OCI-LY7 (cell line): ENCODE measurements around the gene HLA-B. TPM values are rescaled to one million over a fixed set of nuclear protein-coding genes. Genes with fewer than 3 reads are reported as not detected.

ENCODE experiments used
- BruUV-seq: library from RNA; stranded (reverse); fragments of 400-500 nt; replicated peaks from 2 replicates; lab custom pipeline; 2021; lab: Mats Ljungman, UMichigan
- CTCF ChIA-PET: fragments of 300-600 bp; sonication (Branson Sonifier 250); formaldehyde crosslinking; loops from one replicate; lab custom pipeline; 2022; ENCODE audit warnings: antibody characterized with exemption; ENCODE audit not compliant: unreplicated experiment; lab: Charles Lee
- POLR2A ChIA-PET: fragments of 300-600 bp; sonication (Branson Sonifier 250); formaldehyde crosslinking; loops from one replicate; lab custom pipeline; 2022; ENCODE audit warnings: antibody characterized with exemption; lab: Charles Lee
- DNase-seq: peaks from one replicate; pipeline ENCODE4 v3.0.0-alpha.2; 2015; ENCODE audit warnings: low spot score
- H2AFZ ChIP-seq: fragments of 200-600 bp; sonication (generic), shearing (Covaris generic); 2 replicates; pipeline ENCODE4 v1.6.1; 2014; ENCODE audit warnings: mild to moderate bottlenecking, antibody characterized with exemption, low read length, moderate library complexity
- H3K27ac ChIP-seq: fragments of 200-600 bp; sonication (generic); 2 replicates; pipeline ENCODE4 v1.5.1; 2014; ENCODE audit warnings: mixed run types, low read depth, mild to moderate bottlenecking, moderate library complexity, low read length, inconsistent platforms; ENCODE audit not compliant: poor library complexity, severe bottlenecking
- H3K36me3 ChIP-seq: fragments of 200-600 bp; sonication (generic); 2 replicates; pipeline ENCODE4 v1.6.1; 2014; ENCODE audit warnings: mild to moderate bottlenecking, antibody characterized with exemption, low read length, moderate library complexity, mixed read lengths; ENCODE audit not compliant: insufficient read depth
- H3K4me1 ChIP-seq: fragments of 200-600 bp; sonication (generic); 2 replicates; pipeline ENCODE4 v1.5.1; 2014; ENCODE audit warnings: mild to moderate bottlenecking, low read length; ENCODE audit not compliant: insufficient read depth, poor library complexity, severe bottlenecking
- H3K4me2 ChIP-seq: fragments of 200-600 bp; sonication (generic); 2 replicates; pipeline ENCODE4 v1.6.1; 2014; ENCODE audit warnings: mild to moderate bottlenecking, low read length
- H3K4me3 ChIP-seq: fragments of 200-600 bp; sonication (generic); 2 replicates; pipeline ENCODE4 v1.5.1; 2014; ENCODE audit warnings: mild to moderate bottlenecking, low read depth, low read length; ENCODE audit not compliant: poor library complexity, severe bottlenecking
- H3K79me2 ChIP-seq: fragments of 200-600 bp; sonication (generic); 2 replicates; pipeline ENCODE4 v1.6.1; 2016; ENCODE audit warnings: low read depth, mild to moderate bottlenecking, low read length, moderate library complexity, mixed read lengths; ENCODE audit not compliant: insufficient read depth
- H3K9me2 ChIP-seq: fragments of 200-600 bp; sonication (generic); 2 replicates; pipeline ENCODE4 v1.6.1; 2016; ENCODE audit warnings: mild to moderate bottlenecking, low read length, mixed read lengths; ENCODE audit not compliant: insufficient read depth
- H3K9me3 ChIP-seq: fragments of 200-600 bp; sonication (generic); 2 replicates; pipeline ENCODE4 v1.6.1; 2014; ENCODE audit warnings: mild to moderate bottlenecking, mixed run types, low read length, mixed read lengths
- H4K20me1 ChIP-seq: fragments of 200-600 bp; sonication (generic); 2 replicates; pipeline ENCODE4 v1.6.1; 2014; ENCODE audit warnings: mild to moderate bottlenecking, antibody characterized with exemption, low read length, moderate library complexity, mixed read lengths; ENCODE audit not compliant: insufficient read depth
- EZH2phosphoT487 ChIP-seq: fragments of 200-600 bp; sonication (generic); IDR thresholded peaks from 2 replicates; pipeline ENCODE4 v1.6.1; 2018; ENCODE audit warnings: low read depth, borderline replicate concordance, mild to moderate bottlenecking, mixed run types, antibody characterized with exemption, low read length, moderate library complexity, mixed read lengths
- intact Hi-C: fragments of 100-400 bp; cut with micrococcal nuclease; formaldehyde crosslinking; loops from one replicate; pipeline ENCODE4 v1.10.0; 2022; ENCODE audit not compliant: unreplicated experiment
- total RNA-seq, 2 experiments: library from RNA; depleted of rRNA in 1 of 2; stranded (reverse); fragments of >200 nt in 1 of 2; shearing (Covaris generic) in 1 of 2; gene quantifications; 2 replicates each; pipeline ENCODE4 v1.2.3, GENCODE V29; 2014 to 2022
- TF ChIP-seq, protein P1 (sequence below): fragments of 200-600 bp; sonication (generic); conservative IDR thresholded peaks from 2 replicates; pipeline ENCODE4 v1.5.1; 2014; ENCODE audit warnings: mild to moderate bottlenecking, antibody characterized with exemption, low read length, moderate library complexity, mixed read lengths

The HLA-B gene
- total RNA-seq, 2 experiments from 2014 or later = 238 to 258 TPM

DNA sequence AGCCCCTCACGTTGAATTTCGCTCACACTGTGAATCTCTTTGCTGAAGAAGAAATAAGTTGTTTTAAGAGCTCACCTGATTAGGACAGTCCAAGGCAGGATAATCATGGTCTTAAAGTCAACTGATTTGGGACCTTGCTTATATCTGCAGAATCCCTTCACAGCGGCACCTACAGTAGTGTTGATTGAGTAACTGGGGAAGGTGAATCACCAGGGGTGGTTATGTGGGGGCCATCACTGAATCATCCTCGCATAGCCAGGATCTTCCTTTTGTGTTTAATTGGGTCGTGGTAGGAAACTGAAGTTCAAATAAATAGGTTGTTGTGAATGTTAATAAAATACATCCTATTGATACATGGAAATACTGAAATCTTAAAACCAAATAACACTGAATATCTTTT, 26.2 kb upstream of the HLA-B start:
- no TSS peak for BruUV-seq
- intact Hi-C loops = no loop called here
- CTCF ChIA-PET = interaction anchor here (0.6 kb wide), 1 partner anchor 351 kb away, joined by 3 read pairs; no protein-coding TSS in a partner anchor

DNA sequence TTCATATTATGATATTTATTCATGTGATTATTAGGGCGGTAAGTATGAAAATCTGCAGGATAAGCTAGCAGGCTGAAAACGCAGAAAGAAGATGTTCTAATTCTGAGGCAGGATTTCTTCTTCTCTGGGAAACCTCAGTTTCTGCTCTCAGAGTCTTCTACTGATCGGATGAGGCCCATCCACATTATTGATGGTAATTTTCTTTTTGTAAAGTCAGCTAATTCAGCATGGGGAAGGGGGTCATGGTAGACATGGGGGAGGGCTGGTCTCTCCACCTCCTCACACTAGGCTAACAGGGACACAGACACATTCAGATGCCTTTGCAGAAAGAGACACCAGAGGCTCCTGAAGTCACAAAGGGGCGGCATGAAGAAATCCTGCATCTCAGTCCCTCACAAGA, 24.7 kb upstream of the HLA-B start:
- Histone ChIP-seq H2AFZ (no peak overlapping the region), H3K9me3 (no peaks in the 10 kb centered on the region), H3K4me1 (no peaks in the 10 kb centered on the region), H3K27ac (no peak overlapping the region), H4K20me1 (no peaks in the 10 kb centered on the region), H3K4me3 (no peak overlapping the region), H3K79me2 (no peaks in the 10 kb centered on the region), H3K36me3 (no peaks in the 10 kb centered on the region), H3K4me2 (no peak overlapping the region), H3K9me2 (no peaks in the 10 kb centered on the region)
- CTCF ChIA-PET = no interaction called here
- DNase-seq = no peak
- no TSS peak for BruUV-seq
- POLR2A ChIA-PET = interaction anchor here (0.6 to 1.5 kb wide), 2 partner anchors 18 to 159 kb away, joined by 3 to 4 read pairs; no protein-coding TSS in a partner anchor
- no peak for TF ChIP-seq EZH2phosphoT487
- TF ChIP-seq, protein P1, sequence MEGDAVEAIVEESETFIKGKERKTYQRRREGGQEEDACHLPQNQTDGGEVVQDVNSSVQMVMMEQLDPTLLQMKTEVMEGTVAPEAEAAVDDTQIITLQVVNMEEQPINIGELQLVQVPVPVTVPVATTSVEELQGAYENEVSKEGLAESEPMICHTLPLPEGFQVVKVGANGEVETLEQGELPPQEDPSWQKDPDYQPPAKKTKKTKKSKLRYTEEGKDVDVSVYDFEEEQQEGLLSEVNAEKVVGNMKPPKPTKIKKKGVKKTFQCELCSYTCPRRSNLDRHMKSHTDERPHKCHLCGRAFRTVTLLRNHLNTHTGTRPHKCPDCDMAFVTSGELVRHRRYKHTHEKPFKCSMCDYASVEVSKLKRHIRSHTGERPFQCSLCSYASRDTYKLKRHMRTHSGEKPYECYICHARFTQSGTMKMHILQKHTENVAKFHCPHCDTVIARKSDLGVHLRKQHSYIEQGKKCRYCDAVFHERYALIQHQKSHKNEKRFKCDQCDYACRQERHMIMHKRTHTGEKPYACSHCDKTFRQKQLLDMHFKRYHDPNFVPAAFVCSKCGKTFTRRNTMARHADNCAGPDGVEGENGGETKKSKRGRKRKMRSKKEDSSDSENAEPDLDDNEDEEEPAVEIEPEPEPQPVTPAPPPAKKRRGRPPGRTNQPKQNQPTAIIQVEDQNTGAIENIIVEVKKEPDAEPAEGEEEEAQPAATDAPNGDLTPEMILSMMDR = no peak
- intact Hi-C loops = no loop called here

More for the DNA sequence above, 26.2 kb upstream of the HLA-B start:
- no peaks in the 10 kb centered on the region for H4K20me1 ChIP-seq
- H3K9me3 ChIP-seq = no peaks in the 10 kb centered on the region
- no peak overlapping the region for H3K4me3 ChIP-seq
- no peak overlapping the region for H3K4me2 ChIP-seq
- H3K27ac ChIP-seq = no peak overlapping the region
- no peak for DNase-seq
- no peaks in the 10 kb centered on the region for H3K79me2 ChIP-seq
- no peaks in the 10 kb centered on the region for H3K36me3 ChIP-seq
- no peaks in the 10 kb centered on the region for H3K9me2 ChIP-seq
- H2AFZ ChIP-seq = no peak overlapping the region
- no peaks in the 10 kb centered on the region for H3K4me1 ChIP-seq
- TF ChIP-seq, protein P1 = no peak
- no peak for TF ChIP-seq EZH2phosphoT487
- POLR2A ChIA-PET = no interaction called here

DNA sequence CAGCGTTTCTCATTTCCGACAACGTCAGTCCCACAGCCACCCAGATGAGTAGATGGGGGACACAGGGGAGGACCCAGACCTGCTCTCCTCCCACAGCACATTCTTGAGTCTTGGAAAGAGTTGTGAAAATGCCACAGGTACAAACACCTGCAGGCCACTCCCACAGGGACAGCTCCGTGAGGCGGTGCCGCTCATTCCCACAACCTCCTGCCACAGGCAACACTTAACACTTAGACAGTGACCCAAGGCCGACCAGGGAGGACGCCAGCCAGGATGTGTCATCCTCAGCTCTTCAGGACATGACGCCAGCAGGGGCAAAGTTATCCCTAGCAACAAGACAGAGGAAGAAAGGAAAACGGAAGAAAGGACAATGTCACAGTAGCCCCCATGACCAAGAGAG, 22.9 kb upstream of the HLA-B start:
- no peaks in the 10 kb centered on the region for H3K4me1 ChIP-seq
- H3K4me3 ChIP-seq = no peak overlapping the region
- CTCF ChIA-PET = no interaction called here
- H4K20me1 ChIP-seq = no peaks in the 10 kb centered on the region
- no peak overlapping the region for H3K27ac ChIP-seq
- POLR2A ChIA-PET = no interaction called here
- no peaks in the 10 kb centered on the region for H3K9me2 ChIP-seq
- H3K79me2 ChIP-seq = no peaks in the 10 kb centered on the region
- no peaks in the 10 kb centered on the region for H3K9me3 ChIP-seq
- no peak for DNase-seq
- no peak overlapping the region for H3K4me2 ChIP-seq
- BruUV-seq = no TSS peak
- H2AFZ ChIP-seq = no peak overlapping the region
- H3K36me3 ChIP-seq = no peaks in the 10 kb centered on the region
- intact Hi-C loops = no loop called here
- TF ChIP-seq, protein P1 = no peak
- no peak for TF ChIP-seq EZH2phosphoT487
